ENCODE data around the gene NPHS1.

GRCh38 chr19:35788205-35788960 lies 63.9 kb downstream of the NPHS1 start:
- no peak for TF ChIP-seq CTCF (IDR thresholded peaks at IDR 0.05; ENCODE audit: low read depth, low read length, poor library complexity, severe bottlenecking)
- no peak for TF ChIP-seq EZH2phosphoT487 (IDR thresholded peaks at IDR 0.05; ENCODE audit: borderline replicate concordance, low read length)

Data from DOHH2 (cell line).